Liver (tissue), 9 donors: Measurements from ENCODE around the gene LGALS9. TPM values are rescaled to one million over a fixed set of nuclear protein-coding genes. Genes with fewer than 3 reads are reported as not detected.

ENCODE experiments used
- DNase-seq: peaks from one replicate; pipeline ENCODE4 v3.0.0-alpha.2; 2017; ENCODE audit warnings: low spot score
- H3K27ac ChIP-seq, 2 donors: one replicate each; pipeline ENCODE4 v1.7.0; 2013; ENCODE audit warnings: inconsistent platforms in 2 of 2, low read length in 2 of 2, control low read depth in 1 of 2, low read depth in 1 of 2, mild to moderate bottlenecking in 1 of 2
- H3K27me3 ChIP-seq, 4 donors: one replicate each; pipeline versions ENCODE4 v1.6.1 to v1.7.0; 2013; ENCODE audit warnings: low read length in 3 of 4, inconsistent platforms in 1 of 4, mild to moderate bottlenecking in 1 of 4, moderate library complexity in 1 of 4; ENCODE audit not compliant: control insufficient read depth in 4 of 4, insufficient read depth in 4 of 4
- H3K36me3 ChIP-seq, 4 donors: one replicate each; pipeline versions ENCODE4 v1.6.1 to v1.7.0; 2013; ENCODE audit warnings: low read length in 3 of 4, mild to moderate bottlenecking in 3 of 4, low read depth in 1 of 4, moderate library complexity in 1 of 4; ENCODE audit not compliant: control insufficient read depth in 4 of 4, insufficient read depth in 3 of 4
- H3K4me1 ChIP-seq, 4 donors: one replicate each; pipeline versions ENCODE4 v1.6.1 to v1.7.0; 2013; ENCODE audit warnings: low read length in 3 of 4, mild to moderate bottlenecking in 3 of 4, moderate library complexity in 1 of 4; ENCODE audit not compliant: control insufficient read depth in 4 of 4, insufficient read depth in 4 of 4
- H3K4me3 ChIP-seq, 3 donors: one replicate each; pipeline versions ENCODE4 v1.6.1 to v1.7.0; 2013; ENCODE audit warnings: low read length in 3 of 3, control low read depth in 1 of 3, low read depth in 1 of 3, mild to moderate bottlenecking in 1 of 3
- H3K9ac ChIP-seq, 2 donors: one replicate each; pipeline ENCODE4 v1.7.0; 2013; ENCODE audit warnings: low read length in 2 of 2, mild to moderate bottlenecking in 2 of 2, moderate library complexity in 2 of 2, control low read depth in 1 of 2, low read depth in 1 of 2
- H3K9me3 ChIP-seq, 4 donors: one replicate each; pipeline versions ENCODE4 v1.6.1 to v1.7.0; 2013; ENCODE audit warnings: low read length in 3 of 4; ENCODE audit not compliant: control insufficient read depth in 4 of 4
- ATF3 ChIP-seq: IDR thresholded peaks from 2 replicates; pipeline ENCODE4 v1.6.1; 2016; ENCODE audit warnings: antibody characterized with exemption
- EGR1 ChIP-seq, 2 donors: IDR thresholded peaks; 2 replicates each; pipeline ENCODE4 v1.6.1; 2016 to 2018; ENCODE audit warnings: antibody characterized with exemption in 2 of 2, low read depth in 2 of 2
- FOXA1 ChIP-seq: IDR thresholded peaks from 2 replicates; pipeline ENCODE4 v1.6.1; 2016; ENCODE audit warnings: antibody characterized with exemption
- FOXA2 ChIP-seq: IDR thresholded peaks from 2 replicates; pipeline ENCODE4 v1.6.1; 2016; ENCODE audit warnings: antibody characterized with exemption
- GABPA ChIP-seq, 2 donors: IDR thresholded peaks in 1 of 2; conservative IDR thresholded peaks in 1 of 2; 2 replicates each; pipeline ENCODE4 v1.6.1; 2016; ENCODE audit warnings: antibody characterized with exemption in 2 of 2, mild to moderate bottlenecking in 1 of 2, moderate library complexity in 1 of 2
- HNF4A ChIP-seq, 2 donors: conservative IDR thresholded peaks; 2 replicates each; pipeline ENCODE4 v1.6.1; 2016; ENCODE audit warnings: antibody characterized with exemption in 2 of 2, mild to moderate bottlenecking in 2 of 2
- HNF4G ChIP-seq: IDR thresholded peaks from 2 replicates; pipeline ENCODE4 v1.6.1; 2016; ENCODE audit warnings: antibody characterized with exemption
- JUND ChIP-seq, 2 donors: IDR thresholded peaks; 2 replicates each; pipeline ENCODE4 v1.6.1; 2016; ENCODE audit warnings: antibody characterized with exemption in 2 of 2
- NR2F2 ChIP-seq: IDR thresholded peaks from 2 replicates; pipeline ENCODE4 v1.6.1; 2016; ENCODE audit warnings: antibody characterized with exemption
- RAD21 ChIP-seq, 2 donors: IDR thresholded peaks; 2 replicates each; pipeline ENCODE4 v1.6.1; 2016; ENCODE audit warnings: antibody characterized with exemption in 2 of 2, mild to moderate bottlenecking in 2 of 2
- REST ChIP-seq: IDR thresholded peaks from 2 replicates; pipeline ENCODE4 v1.6.1; 2016; ENCODE audit warnings: antibody characterized with exemption, mild to moderate bottlenecking
- RXRA ChIP-seq, 2 donors: IDR thresholded peaks; 2 replicates each; pipeline ENCODE4 v1.6.1; 2017 to 2018; ENCODE audit warnings: antibody characterized with exemption in 2 of 2, mild to moderate bottlenecking in 1 of 2
- SP1 ChIP-seq: IDR thresholded peaks from 2 replicates; pipeline ENCODE4 v1.6.1; 2018; ENCODE audit warnings: antibody characterized with exemption, mild to moderate bottlenecking
- TAF1 ChIP-seq: conservative IDR thresholded peaks from 2 replicates; pipeline ENCODE4 v1.6.1; 2016; ENCODE audit warnings: antibody characterized with exemption, mild to moderate bottlenecking
- YY1 ChIP-seq: IDR thresholded peaks from 2 replicates; pipeline ENCODE4 v1.6.1; 2016; ENCODE audit warnings: antibody characterized with exemption, mild to moderate bottlenecking
- WGBS: extraction: QIAGEN DNeasy Blood & Tissue Kit; methylation state at CpG from one replicate; pipeline ENCODE4 v1.1.7; 2013; 5-methylcytosine and 5-hydroxymethylcytosine counted together
- polyA plus RNA-seq, 2 donors: library from polyadenylated mRNA; stranded (reverse) in 1 of 2; unstranded in 1 of 2; fragments of 200-250 nt in 1 of 2; fragments of >200 nt in 1 of 2; fragmentation: Nextera tagmentation in 1 of 2; extraction: Ambion mirVana in 1 of 2; gene quantifications; one replicate each; pipeline versions ENCODE4 v1.2.1 to v1.2.3, GENCODE V29; 2013 to 2015
- total RNA-seq, 2 donors: library from RNA; depleted of rRNA; stranded (reverse); fragments of >200 nt; gene quantifications; one replicate each; pipeline ENCODE4 v1.2.3, GENCODE V29; 2014
- TF ChIP-seq, protein P1 (sequence below): fragments of 150-350 bp; IDR thresholded peaks from 2 replicates; pipeline ENCODE4 v1.5.1; 2017; ENCODE audit warnings: improper control_type of control experiment, low read depth, low read length; ENCODE audit not compliant: missing input control
- donor health status: healthy.
- donor health status: healthy.
- donor health status: healthy.
- donor health status: healthy.
- donor health status: healthy.

The LGALS9 gene
- total and polyA plus RNA-seq, 4 donors, result 6.1 to 24.7 (median 13.5) TPM

GRCh38 chr17:27585153-27585681 is 45.8 kb upstream of the LGALS9 start:
- Histone ChIP-seq H3K4me1 (no peaks in the 10 kb centered on the region), H3K4me3 (no peak overlapping the region), H3K9me3 (no peaks in the 10 kb centered on the region), H3K27me3 (no peaks in the 10 kb centered on the region), H3K27ac (no peak overlapping the region), H3K36me3 (peaks cover 0 to 7% (median 0%) of the 10 kb centered on the region in 4 donors), H3K9ac (no peak overlapping the region)
- TF ChIP-seq GABPA (IDR thresholded peaks at IDR 0.05 in 1 of 2, conservative IDR thresholded peaks at IDR 0.05 in 1 of 2) (no peak), REST (no peak), YY1 (no peak), RAD21 (IDR thresholded peaks at IDR 0.05) (no peak), HNF4G (no peak), FOXA2 (no peak), NR2F2 (no peak), FOXA1 (no peak), ATF3 (no peak)
- 83% methylated on average over 9 of the region's 9 CpGs for WGBS
- no peak for DNase-seq

GRCh38 chr17:27585792-27586191 is 45.2 kb upstream of the LGALS9 start:
- TF ChIP-seq REST, result no peak
- no peak for TF ChIP-seq TAF1
- TF ChIP-seq SP1, result no peak
- no peak for TF ChIP-seq RXRA (IDR thresholded peaks at IDR 0.05)
- no peak for TF ChIP-seq YY1
- TF ChIP-seq, protein P1, sequence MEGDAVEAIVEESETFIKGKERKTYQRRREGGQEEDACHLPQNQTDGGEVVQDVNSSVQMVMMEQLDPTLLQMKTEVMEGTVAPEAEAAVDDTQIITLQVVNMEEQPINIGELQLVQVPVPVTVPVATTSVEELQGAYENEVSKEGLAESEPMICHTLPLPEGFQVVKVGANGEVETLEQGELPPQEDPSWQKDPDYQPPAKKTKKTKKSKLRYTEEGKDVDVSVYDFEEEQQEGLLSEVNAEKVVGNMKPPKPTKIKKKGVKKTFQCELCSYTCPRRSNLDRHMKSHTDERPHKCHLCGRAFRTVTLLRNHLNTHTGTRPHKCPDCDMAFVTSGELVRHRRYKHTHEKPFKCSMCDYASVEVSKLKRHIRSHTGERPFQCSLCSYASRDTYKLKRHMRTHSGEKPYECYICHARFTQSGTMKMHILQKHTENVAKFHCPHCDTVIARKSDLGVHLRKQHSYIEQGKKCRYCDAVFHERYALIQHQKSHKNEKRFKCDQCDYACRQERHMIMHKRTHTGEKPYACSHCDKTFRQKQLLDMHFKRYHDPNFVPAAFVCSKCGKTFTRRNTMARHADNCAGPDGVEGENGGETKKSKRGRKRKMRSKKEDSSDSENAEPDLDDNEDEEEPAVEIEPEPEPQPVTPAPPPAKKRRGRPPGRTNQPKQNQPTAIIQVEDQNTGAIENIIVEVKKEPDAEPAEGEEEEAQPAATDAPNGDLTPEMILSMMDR, result no peak
- TF ChIP-seq HNF4A (conservative IDR thresholded peaks at IDR 0.05), result no peak
- no peak for TF ChIP-seq GABPA (IDR thresholded peaks at IDR 0.05 in 1 of 2, conservative IDR thresholded peaks at IDR 0.05 in 1 of 2)
- no peak for TF ChIP-seq EGR1 (IDR thresholded peaks at IDR 0.05; ENCODE audit: low read depth in 2 of 2)
- no peak for TF ChIP-seq NR2F2
- no peak for TF ChIP-seq HNF4G
- TF ChIP-seq FOXA2, result no peak
- no peak for TF ChIP-seq ATF3
- TF ChIP-seq FOXA1, result no peak
- no peak for TF ChIP-seq JUND (IDR thresholded peaks at IDR 0.05)
- WGBS, result 96% methylated on average over 5 of the region's 5 CpGs
- Histone ChIP-seq H3K27me3 (no peaks in the 10 kb centered on the region), H3K9ac (no peak overlapping the region), H3K4me3 (no peak overlapping the region), H3K4me1 (no peaks in the 10 kb centered on the region), H3K9me3 (no peaks in the 10 kb centered on the region), H3K36me3 (peaks cover 0 to 7% (median 0%) of the 10 kb centered on the region in 4 donors), H3K27ac (no peak overlapping the region)
- no peak for DNase-seq
